ENCODE results near the gene PTPRE.
A peak's percentile ranks its signal among the peaks of the same experiment; 100 is the strongest.

PTPRE gene

DNA sequence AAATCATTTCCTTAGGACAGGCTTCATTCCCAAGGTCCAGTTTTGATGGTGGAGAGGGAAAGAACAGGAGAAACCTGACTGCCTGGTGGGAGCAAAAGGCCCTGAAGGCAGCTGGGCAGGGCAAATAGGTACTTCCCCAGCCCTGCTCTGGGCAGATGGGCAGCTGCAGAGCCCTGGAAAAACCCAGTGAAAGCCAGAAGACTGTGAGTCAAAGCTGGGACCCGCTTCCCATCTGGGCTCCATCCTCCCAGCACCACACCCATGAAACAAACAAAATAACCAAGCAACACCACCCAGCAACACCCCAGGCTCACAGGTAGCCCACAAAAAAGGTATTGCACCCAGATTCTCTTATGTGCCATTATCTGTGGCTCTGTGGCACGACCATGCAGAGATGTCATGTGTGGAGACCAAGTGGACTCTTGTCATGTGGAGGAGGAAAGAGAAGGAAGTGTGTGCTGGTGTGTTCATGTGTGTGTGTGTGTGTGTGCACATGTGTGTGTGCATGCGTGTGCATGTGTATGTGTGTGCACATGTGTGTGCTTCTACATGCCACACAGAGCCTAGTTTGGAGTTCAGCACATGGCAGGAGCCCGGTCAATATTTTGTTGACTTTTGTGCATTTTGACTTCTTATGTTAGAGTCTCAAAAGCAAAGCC, 24.0 kb upstream of the PTPRE start:
- no peak for DNase-seq

DNA sequence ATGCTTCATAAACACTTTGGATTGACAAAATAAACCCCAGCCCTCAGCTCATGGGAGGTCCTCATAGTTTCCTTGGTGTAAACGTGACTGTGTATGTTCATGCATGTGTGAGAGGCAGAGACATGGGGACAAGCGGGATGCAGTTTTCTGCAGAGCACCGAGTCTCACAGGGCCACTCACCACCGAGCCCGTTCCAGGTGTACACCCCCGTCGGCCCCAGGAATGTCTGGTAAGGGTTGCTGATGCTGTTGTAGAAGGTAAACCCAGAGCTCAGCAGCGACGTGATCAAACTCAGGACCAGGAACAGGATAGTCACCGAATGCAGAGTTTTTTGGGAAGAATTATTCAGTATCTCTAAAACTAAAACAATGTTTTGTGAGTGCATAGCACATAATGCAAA, 23.4 kb upstream of the PTPRE start:
- no peak for DNase-seq

DNA sequence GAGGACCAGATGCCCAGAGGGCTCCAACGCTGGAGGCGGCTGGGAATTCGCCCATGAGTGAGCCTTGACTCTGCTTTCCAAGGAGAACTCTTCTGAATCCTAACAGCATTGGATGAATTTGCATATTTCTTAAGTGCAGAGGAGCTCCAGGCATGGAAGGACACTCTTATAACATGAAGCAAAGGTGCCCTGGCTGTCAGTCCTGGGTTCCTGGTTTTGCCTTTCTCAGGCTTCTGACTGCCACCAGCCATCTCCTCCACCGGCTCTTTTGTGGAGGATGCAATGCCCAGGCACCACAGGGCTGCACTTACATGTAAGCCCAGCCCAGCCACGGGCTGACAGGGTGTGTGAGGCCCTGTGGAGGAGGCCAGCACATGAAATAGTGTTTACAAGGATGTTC, 22.4 kb upstream of the PTPRE start:
- no peak for DNase-seq

DNA sequence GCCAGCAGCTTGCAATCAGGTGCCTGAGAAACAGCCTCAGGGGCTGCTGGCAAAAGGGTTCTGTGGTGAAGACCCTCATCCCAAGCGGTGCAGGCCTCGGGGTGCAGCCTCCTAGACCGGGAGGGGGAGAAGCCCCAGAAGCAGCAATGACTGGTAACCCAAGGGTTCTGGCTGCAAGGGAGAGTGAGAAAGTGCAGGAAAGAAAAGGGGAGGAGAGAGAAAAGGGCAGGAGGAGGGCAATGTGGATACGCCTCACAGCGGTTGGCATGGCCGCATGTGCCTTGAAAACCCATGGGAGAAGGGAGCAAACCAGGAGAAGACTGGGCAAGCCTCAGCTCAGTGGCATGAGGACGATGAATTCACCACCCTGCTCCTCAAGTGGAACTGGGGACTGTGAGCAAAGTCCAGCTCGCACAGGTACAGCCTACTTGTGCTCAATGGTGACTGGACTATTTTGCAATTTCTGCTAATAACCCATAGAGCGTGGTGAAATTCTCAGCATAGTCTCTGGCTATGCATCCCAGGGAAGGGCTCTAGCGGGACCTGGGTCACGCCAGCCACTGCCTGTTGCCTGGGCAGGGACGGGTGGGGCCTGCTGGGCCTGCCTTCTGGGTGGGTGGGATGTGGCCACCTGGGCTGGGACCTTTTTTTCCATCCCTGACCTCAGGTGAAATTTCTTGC, 20.4 kb upstream of the PTPRE start:
- no peak for DNase-seq

DNA sequence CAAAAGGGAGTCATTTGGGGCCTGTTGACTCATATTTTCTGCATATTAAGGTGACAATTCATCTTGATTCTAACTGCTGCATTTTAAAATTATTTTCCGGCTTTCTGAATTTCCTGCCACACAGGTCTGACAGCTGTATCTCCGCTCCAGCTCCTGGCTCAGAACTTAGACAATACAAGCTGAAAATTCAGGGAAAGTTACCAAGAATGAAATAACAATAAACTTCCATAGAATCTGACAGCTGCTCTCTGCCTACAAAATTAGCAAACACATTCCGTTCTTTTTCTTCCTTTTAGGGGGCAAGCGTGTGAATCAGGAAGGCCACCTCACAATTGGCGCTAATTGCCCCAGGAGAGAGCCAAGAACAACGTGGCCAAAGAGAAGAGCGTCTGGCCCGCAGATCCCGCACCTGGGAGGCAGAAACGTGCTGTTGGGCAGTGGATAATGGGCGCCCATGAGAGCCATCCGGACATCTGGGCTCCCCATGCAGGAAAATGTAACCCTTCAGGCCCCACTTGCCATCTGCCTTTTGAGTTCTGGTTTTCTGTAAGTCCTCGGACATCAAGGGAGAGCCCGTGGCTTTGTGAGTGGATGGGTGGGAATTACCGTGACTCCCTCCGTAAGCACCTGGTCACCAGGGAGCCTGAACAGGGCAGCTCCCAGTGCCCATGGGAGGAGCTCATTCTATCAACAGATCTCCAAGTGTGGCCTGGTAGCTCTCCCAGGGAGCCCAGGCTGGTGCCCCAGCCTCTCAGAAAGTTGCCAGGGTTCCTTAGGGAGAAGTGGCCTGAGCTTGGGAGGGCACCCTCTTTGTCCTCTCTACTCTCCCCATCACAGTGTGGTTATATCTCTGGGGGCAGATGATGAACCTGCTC, 19.1 kb upstream of the PTPRE start:
- no peak for DNase-seq

DNA sequence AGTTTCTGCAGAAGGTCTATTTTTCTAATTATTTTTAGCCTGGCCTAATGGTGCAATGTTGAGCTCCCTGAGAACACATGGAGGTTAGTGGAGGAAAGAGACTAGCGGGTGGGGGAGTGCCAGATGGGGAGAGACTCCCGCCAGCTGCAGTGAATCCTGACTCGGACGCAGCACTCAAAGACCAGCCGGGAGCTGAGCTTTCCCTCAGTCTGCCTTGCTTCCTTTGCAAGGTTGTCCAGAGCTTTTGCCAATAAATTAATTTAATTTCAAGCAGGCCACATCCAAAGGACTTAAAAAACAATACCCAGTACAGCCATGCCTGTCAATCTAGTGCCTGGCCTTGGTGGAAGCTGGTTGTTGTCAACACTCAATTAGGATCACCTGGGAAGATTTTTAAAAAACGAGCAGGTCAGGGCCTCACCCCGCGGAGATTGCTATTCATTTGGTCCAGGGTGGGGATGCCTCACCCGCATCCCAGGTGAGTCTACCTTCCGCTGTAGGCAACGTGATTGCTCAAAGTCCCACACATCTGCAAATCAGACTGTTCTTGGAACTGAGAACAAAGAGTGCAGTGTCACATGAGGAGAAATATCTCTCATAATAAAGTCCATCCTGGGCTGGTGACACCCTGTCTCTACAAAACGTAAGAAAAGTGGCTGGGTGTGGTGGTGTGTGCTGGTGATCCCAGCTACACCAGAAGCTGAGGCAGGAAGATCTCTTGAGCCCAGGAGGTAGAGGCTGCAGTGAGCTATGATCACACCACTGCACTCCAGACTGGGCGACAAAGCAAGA, 18.2 kb upstream of the PTPRE start:
- DNase-seq = no peak

DNA sequence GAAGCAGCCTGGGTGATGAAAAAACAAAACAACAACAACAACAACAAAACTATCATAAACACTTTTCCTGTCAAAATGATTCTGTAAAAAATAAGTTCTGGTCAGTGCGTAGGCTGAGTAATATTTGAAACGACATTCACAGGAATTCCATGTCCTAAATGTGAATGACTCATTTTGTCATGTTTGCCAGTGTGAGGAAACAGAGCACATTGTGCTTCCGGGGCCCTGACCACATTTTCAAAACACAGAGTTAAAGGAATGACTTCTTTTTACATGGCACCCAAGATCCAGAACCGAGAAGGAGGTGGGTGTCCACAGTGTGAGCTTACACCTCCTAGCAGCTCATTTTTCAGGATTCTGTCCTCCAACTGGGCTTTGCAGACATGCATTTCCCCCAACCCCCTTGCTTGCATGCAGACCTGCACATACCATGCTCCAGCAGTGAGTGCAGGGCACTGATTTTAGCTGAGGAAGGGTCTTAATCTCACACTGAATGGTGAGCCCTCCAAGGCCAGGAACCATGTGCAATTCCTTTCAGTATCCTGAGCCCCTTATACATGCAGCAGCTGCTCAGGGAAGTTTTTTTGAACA, 17.2 kb upstream of the PTPRE start:
- no peak for DNase-seq

DNA sequence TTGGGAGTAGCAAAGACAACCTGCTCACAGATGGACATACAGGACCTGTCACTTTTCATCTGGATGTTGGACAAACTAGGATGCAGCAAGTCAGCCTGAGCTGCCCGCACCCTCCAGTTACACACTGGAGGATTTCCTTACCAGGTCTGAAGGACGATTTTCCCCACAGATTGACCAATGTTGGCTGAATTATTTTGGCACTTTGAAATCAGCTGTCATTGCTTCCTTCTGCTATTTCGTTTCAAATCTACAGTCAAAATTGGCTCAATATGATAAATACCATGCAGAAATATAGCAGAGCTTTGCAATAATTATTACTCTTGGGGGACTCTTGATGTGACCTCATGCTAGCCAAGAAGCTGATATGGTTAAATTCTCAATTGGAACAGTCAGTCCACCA, 16.7 kb upstream of the PTPRE start:
- DNase-seq = no peak

DNA sequence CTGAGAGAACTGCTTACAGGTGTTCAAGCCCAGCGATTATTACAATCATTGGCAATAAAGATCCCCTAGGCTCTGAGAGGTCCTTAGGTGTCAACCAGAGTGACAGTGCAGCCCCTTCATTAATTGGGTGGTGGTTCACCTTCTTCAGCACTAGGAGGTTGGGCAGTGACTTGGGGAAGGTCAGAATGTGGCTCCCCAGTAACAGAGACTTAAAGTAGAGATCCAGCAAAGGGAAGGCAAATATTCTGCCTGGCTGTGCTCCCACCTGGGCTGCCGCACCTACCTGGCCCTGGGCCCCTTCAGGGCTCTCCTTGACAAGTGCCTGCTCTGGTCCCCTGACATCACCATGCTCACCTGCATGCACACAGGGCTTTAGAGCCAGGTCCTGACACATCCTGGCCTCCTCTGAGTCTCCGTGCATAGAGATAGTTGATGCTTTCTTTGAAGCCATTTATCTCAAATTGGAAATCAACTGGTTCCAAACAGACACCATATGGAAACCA, 16.0 kb upstream of the PTPRE start:
- DNase-seq = no peak

DNA sequence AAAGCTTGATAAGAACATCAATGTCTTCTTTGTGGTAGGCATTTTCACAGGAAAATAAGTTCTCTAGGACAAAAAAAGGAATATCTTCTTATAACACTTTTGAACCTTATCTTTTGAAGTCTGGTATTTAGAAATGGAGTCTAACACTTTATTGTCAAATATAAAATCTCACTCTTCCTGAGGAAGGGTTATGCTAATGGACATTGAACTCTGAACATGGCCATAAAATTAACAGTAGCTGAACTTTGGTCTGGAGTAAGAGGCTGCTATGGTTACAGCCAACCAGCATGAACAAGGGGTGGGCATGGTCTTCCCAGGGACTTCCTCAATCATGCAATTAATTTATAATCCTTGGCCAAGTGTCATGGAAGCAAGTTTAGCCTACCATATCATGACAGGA, 14.2 kb upstream of the PTPRE start, which contains the start of gene CLRN3:
Gene CLRN3, minus strand, starts transcription at position 199 of the 400 bp plus-strand sequence. Its CDS starts 157 bp downstream, at position 42.
- no peak for DNase-seq

DNA sequence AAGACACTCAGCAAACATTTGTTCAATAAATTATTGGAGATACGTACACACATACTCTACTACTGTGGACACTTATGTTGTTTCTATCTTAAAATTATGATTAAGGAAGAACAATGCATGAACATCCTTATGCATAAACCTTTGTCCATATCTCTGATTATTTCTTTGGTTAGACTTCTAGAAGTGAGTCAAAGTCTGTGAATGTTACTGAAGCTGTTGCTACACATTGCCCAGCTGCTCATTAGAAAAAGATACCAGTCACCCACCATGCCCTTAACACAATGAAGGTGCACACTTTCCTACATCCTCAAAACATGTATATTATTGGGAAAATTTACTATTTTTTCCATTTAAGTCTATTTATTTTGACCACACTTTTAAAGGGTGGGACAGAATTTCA, 12.8 kb upstream of the PTPRE start:
- DNase-seq = no peak

DNA sequence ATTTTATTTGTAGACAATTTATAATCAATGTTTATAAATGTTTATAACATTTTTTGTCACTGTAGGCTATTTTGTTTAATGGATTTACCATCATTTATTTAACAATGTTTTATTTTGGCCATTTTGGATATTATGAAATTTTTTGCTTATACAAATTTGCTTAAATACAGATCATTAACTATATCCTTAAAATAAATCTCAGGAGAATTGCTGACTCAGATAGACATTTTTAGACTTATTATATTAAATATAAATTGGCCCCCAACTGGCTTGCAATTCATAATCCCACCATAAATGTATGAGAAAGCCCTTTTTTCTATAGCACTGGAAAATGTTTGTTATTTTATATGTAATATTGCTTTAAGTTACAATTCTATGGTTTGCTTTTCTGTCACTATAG, 10.3 kb upstream of the PTPRE start:
- DNase-seq = no peak

DNA sequence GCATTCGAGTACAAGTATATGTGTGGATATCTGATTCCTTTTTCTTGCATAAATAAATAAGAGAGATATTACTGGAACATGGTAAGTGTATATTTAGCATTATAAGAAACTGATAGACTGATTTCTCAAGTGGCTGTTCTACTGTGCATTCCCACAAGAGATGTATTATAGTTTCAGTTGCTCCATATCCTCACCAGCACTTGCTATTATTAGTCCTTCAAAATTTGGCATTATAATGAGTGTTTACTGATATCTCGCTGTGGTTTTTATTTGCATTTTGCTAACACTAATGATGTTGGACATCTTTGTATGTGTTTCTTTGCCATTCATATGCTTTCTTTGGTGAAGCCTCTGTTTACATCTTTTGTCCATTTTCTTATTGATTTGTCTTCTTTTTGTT, 9.7 kb upstream of the PTPRE start:
- no peak for DNase-seq

DNA sequence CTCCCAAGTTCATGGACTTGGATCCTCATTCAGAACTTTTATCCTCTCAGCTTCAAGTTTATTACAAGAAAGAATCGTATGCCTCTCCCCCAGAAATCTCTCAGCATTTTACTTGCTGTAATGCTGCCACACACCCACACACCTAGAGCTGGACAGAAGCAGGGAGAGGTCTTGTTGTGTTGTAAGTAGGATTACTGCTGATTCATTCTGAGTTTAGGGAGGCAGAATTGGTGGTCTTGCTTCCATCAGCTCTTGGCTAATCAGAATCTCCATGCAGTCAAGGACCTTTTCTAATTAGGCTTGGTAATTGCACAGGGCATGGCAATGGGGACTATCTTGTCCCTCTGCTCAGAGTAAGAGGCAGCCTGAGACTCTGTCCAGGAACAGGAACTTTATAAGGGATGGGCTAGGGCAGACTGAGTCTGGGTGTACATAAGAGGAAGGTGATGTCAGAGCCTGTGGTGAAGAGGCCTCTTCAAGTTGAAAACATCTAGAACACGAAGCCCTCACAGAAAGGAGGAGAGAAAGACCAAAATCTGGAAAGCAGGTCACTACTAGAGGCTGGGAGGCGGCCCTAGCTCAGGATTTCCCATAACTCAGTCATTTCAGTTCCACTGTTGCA, 7.0 kb upstream of the PTPRE start:
- DNase-seq = peak in 1 of 2 donors; percentile 12

DNA sequence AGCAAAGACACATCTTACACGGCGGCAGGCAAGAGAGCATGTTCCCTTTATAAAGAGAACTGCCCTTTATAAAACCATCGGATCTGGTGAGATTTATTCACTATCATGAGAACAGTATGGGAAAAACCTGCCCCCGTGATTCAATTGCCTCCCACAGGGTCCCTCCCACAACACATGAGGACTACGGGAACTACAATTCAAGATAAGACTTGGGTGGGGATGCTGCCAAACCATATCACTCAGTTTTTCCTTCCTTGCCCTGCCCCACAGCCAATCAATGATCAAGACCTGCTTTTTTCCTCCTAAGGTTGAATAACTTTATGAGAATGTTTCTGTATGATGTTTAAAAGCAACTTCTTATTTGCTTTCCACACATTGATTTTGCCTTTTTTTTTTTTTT, 3.1 kb upstream of the PTPRE start:
- peak in 1 of 2 donors; percentile 6 for DNase-seq

DNA sequence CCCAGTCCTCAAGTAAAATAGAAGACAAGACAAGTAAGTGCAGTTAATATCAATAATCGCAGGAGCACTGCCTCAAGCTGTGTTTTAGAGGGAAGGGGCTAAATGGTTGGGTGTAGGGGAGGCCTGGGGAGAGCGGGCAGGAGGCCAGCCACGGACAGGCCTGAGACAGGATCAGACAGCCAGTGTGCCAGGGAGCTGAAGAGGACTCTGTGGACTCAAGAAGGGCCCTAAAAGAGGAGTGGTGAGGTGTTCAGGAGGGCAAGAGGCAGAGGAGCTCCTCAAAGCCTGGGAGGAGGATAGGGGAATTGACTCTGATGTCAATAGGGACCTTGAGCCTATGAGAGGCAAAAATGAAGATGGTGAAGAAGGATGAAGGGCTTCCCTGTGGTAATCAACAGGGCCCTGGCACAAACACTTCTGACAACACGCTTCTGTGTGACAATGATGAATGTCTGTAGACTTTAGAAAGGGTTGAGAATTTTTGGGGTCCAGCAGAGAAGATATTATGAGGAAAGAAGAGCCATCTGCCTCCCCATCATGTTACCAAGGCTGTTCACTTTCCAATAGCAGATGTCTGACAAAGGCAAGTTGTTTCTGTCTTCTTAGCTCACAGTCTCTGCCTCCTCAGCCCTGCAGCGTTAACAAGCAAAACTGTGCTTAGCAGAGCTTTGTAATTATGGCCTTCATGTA, 2.4 kb upstream of the PTPRE start:
- peak in 1 of 2 donors; percentile 6 for DNase-seq

DNA sequence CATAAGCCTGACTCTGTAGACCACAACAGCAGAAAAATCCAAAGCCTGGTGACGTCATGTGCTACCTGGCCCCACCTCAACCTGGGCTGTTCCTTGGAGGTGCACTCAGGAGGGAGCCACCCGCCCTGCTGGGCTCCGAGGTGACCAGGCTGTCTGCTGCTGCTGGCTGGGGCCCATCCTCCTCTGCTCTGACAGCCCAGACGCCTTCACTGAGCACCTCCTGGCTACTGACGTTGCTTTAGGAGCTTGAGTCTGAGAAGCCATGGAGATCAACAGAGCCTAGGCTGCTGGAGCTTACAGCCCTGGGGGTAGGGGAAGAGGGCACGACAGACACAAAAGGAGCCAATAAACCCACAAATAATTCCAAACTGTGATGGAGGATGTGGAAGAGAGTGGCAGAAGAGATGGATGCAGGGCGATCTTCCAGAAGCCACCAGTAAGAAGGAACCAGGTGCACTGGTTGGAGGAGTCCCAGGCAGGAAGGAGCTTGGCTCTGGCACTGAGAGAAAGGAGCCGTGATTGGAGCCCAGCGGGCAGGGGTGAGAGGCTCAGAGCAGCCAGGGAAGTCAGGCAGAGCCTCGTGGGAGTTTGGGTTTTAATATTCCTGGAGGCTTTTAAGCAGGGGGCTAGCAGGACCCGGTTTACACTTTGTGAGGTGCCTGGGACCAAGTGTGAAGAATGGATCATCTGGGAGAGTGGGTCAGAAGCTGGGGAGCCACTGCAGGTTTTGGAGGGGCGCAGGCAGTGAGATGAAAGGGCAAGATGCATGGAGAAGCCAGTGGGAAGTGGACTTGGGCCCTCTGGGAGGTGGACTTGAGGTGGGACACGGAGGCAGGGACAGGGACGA, 1.7 kb upstream of the PTPRE start:
- peak in 1 of 2 donors; percentile 11 for DNase-seq

DNA sequence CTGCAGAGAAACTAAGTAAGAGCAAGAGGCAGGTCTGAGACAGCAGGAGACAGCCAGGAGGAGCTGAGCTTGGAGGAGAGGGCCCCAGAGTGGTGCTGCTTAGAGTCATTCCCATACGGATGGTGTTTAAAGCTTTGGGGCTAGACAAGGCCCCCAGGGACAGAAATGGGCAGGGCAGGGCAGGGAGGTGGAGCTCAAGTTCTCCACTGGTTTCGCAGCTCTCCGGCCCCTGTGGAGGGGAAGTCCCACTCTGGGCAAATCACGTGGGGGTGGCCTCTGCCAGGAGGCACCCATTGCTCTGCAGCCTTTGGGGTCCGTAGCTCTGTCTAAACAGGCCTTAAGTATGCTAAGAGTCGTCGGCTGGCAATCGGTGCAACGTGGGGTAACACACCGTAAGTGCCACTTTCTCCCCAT, 1.0 kb upstream of the PTPRE start:
- DNase-seq = no peak

DNA sequence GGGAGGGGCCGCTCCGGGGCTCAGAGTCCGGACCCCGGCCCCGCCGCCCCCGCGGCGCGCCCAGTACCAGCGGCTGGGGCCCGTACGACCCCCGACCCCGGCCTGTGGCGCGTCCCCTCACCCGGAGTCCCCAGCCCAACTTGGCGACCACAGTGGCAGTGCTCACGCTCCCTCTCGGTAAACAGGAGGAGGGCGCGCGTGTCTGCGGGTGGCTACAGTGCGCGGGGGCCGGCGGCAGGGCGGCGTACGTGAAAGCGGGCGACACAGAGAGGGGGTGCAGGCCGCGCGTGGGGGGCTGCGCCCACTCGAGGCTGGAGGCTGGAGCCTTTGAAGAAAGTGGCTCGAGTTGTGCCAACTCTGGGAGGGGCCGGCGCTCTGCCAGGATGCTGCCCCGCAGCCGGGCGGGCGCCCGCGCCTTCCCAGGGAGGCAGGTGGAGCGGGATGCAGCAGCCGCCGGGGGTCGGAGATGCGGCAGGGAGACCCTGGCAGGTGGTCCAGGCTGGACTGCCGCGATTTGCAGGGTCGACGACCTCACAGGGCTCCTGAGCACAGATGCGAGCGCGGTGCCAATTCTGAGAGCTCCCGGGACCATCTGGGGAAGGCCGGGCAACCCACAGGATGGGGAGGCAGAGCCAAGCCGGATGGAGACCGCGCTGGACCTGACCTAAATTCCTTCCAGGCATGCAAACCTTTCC, 655 bp downstream of the PTPRE start:
- peak in 1 of 2 donors; percentile 32 for DNase-seq

Measured in stimulated activated CD4-positive, alpha-beta T cell treated with anti-CD3 and anti-CD28 coated beads, Interleukin-2, amount 100 ng/mL, for 24 hours (primary cell).